ENCODE results near the gene SGK1.
"Not testable (repeated sequence)": the region's sequence is repeated elsewhere in the genome, so short reads cannot be mapped to it uniquely, and the experiment has no call there.

Gene SGK1

GRCh38 chr6:134328138-134328537, 10.2 kb upstream of the SGK1 start:
- no peak for DNase-seq (ENCODE audit: low read depth in 2 of 2)

- DNase-seq (ENCODE audit: low read depth in 2 of 2): not testable (repeated sequence)
Measured at GRCh38 chr6:134326192-134326591, 8.3 kb upstream of the SGK1 start.

GRCh38 chr6:134324766-134325165, 6.9 kb upstream of the SGK1 start:
- DNase-seq (ENCODE audit: low read depth in 2 of 2): no peak

GRCh38 chr6:134324141-134324540, 6.2 kb upstream of the SGK1 start:
- no peak for DNase-seq (ENCODE audit: low read depth in 2 of 2)

GRCh38 chr6:134323698-134324097, 5.8 kb upstream of the SGK1 start:
- no peak for DNase-seq (ENCODE audit: low read depth in 2 of 2)

GRCh38 chr6:134323294-134323693, 5.4 kb upstream of the SGK1 start:
- DNase-seq (ENCODE audit: low read depth in 2 of 2): no peak

GRCh38 chr6:134322216-134322615, 4.3 kb upstream of the SGK1 start:
- DNase-seq (ENCODE audit: low read depth in 2 of 2): no peak

- no peak for DNase-seq (ENCODE audit: low read depth in 2 of 2)
Measured at GRCh38 chr6:134321246-134321645, 3.3 kb upstream of the SGK1 start.

GRCh38 chr6:134319686-134320085, 1.8 kb upstream of the SGK1 start:
- DNase-seq (ENCODE audit: low read depth in 2 of 2): not testable (repeated sequence)

- DNase-seq (ENCODE audit: low read depth in 2 of 2): no peak
Measured at GRCh38 chr6:134318974-134319281, 1.0 kb upstream of the SGK1 start.

- DNase-seq (ENCODE audit: low read depth in 2 of 2): no peak
Measured at GRCh38 chr6:134318236-134318973, 493 bp upstream of the SGK1 start.

- DNase-seq (ENCODE audit: low read depth in 2 of 2): no peak
Measured at GRCh38 chr6:134316733-134317431, 1.0 kb downstream of the SGK1 start.

- DNase-seq (ENCODE audit: low read depth in 2 of 2): no peak
Measured at GRCh38 chr6:134315974-134316441, 1.9 kb downstream of the SGK1 start.

GRCh38 chr6:134315189-134315588, 2.7 kb downstream of the SGK1 start:
- DNase-seq (ENCODE audit: low read depth in 2 of 2): no peak

- no peak for DNase-seq (ENCODE audit: low read depth in 2 of 2)
Measured at GRCh38 chr6:134314006-134314821, 3.7 kb downstream of the SGK1 start.

GRCh38 chr6:134312038-134312660, 5.8 kb downstream of the SGK1 start:
- no peak for DNase-seq (ENCODE audit: low read depth in 2 of 2)

GRCh38 chr6:134310817-134311216, 7.1 kb downstream of the SGK1 start:
- no peak for DNase-seq (ENCODE audit: low read depth in 2 of 2)

GRCh38 chr6:134309983-134310605, 7.8 kb downstream of the SGK1 start:
- no peak for DNase-seq (ENCODE audit: low read depth in 2 of 2)

GRCh38 chr6:134309227-134309626, 8.7 kb downstream of the SGK1 start:
- DNase-seq (ENCODE audit: low read depth in 2 of 2): no peak

GRCh38 chr6:134308800-134309199, 9.1 kb downstream of the SGK1 start:
- DNase-seq (ENCODE audit: low read depth in 2 of 2): no peak

- DNase-seq (ENCODE audit: low read depth in 2 of 2): no peak
Measured at GRCh38 chr6:134307870-134308269, 10.0 kb downstream of the SGK1 start.

GRCh38 chr6:134307075-134307474, 10.8 kb downstream of the SGK1 start:
- DNase-seq (ENCODE audit: low read depth in 2 of 2): no peak

All from fibroblast of skin of left biceps (primary cell).